Pancreas (tissue), 10 donors: ENCODE measurements around the gene CACNA1C. TPM values are rescaled to one million over a fixed set of nuclear protein-coding genes. Genes with fewer than 3 reads are reported as not detected.

Experiments used
- ATAC-seq, 4 donors: fragments of 200-7000 bp; cut with Tn5 transposase; one replicate each; pipeline versions ENCODE4 v1.8.0 to v1.9.1; 2020; ENCODE audit warnings: mild to moderate bottlenecking in 4 of 4, moderate library complexity in 4 of 4
- DNase-seq, 6 donors: peaks; one replicate each; pipeline ENCODE4 v3.0.0-alpha.2; 2020
- FAIRE-seq: peaks from 2 replicates; lab custom pipeline; 2012; peaks lifted over from hg19 to GRCh38; lab: Jason Lieb, UNC
- H3K27ac ChIP-seq, 4 donors: fragments of 200-600 bp; sonication (generic); 1 replicate in 3 of 4; 2 replicates in 1 of 4; pipeline versions ENCODE4 v1.5.0 to v1.8.0; 2020
- H3K27me3 ChIP-seq, 4 donors: fragments of 200-600 bp; one replicate each; pipeline ENCODE4 v1.8.0; 2021
- H3K36me3 ChIP-seq, 3 donors: fragments of 200-600 bp; sonication (generic) in 1 of 3; one replicate each; pipeline versions ENCODE4 v1.5.0 to v1.8.0; 2020 to 2021
- H3K4me1 ChIP-seq, 3 donors: fragments of 200-600 bp; one replicate each; pipeline ENCODE4 v1.8.0; 2021
- H3K4me3 ChIP-seq, 4 donors: fragments of 200-600 bp; sonication (generic) in 2 of 4; one replicate each; pipeline versions ENCODE4 v1.5.0 to v1.8.0; 2020 to 2021
- H3K9me3 ChIP-seq, 4 donors: fragments of 200-600 bp; one replicate each; pipeline ENCODE4 v1.8.0; 2021
- WGBS, 2 donors: extraction: QIAGEN DNeasy Blood & Tissue Kit; methylation state at CpG; one replicate each; pipeline ENCODE4 v1.1.7; 2013; 5-methylcytosine and 5-hydroxymethylcytosine counted together
- intact Hi-C, 3 donors: fragments of 100-400 bp; cut with DNase I; formaldehyde crosslinking; loops; one replicate each; pipeline versions ENCODE4 v1.11.1 to v1.14.2; 2022
- polyA plus RNA-seq, 2 donors: library from polyadenylated mRNA; stranded (reverse); fragments of 200-250 nt; gene quantifications; one replicate each; pipeline ENCODE4 v1.2.3, GENCODE V29; 2013
- total RNA-seq, 6 donors: library from RNA; stranded (reverse); fragmentation: NEBNext Ultra II Directional in 4 of 6; extraction: Animal tissue kit (Norgen Biotek cat#: 25700) in 4 of 6; gene quantifications; one replicate each; pipeline versions ENCODE4 v1.2.1 to v1.2.4, GENCODE V29; 2021 to 2023
- TF ChIP-seq, protein P1 (sequence below), 4 donors: fragments of 200-600 bp; sonication (generic) in 3 of 4; IDR thresholded peaks; one replicate each; pipeline versions ENCODE4 v1.5.0 to v1.8.0; 2021; ENCODE audit warnings: antibody characterized with exemption in 4 of 4
- donor health status: healthy with polysubstance abuse.
- donor health status: DM: no; HTN: no; CAD: no; lungs with moderate emphysema.
- donor health status: DM: no; HTN: no; CAD: no.
- donor health status: control.
- donor health status: control.
- donor health status: Bipolar disorder and iron deficiency.
- donor health status: DM: yes; HTN: yes; CAD: no.
- donor health status: DM: no; HTN: no; CAD: no.
- donor health status: DM: no; HTN: no; CAD: no.
- donor health status: DM: yes; HTN: yes; CAD: no.

Gene CACNA1C
- total and polyA plus RNA-seq, 8 donors, result 1.2 to 3.8 (median 2.3) TPM

DNA sequence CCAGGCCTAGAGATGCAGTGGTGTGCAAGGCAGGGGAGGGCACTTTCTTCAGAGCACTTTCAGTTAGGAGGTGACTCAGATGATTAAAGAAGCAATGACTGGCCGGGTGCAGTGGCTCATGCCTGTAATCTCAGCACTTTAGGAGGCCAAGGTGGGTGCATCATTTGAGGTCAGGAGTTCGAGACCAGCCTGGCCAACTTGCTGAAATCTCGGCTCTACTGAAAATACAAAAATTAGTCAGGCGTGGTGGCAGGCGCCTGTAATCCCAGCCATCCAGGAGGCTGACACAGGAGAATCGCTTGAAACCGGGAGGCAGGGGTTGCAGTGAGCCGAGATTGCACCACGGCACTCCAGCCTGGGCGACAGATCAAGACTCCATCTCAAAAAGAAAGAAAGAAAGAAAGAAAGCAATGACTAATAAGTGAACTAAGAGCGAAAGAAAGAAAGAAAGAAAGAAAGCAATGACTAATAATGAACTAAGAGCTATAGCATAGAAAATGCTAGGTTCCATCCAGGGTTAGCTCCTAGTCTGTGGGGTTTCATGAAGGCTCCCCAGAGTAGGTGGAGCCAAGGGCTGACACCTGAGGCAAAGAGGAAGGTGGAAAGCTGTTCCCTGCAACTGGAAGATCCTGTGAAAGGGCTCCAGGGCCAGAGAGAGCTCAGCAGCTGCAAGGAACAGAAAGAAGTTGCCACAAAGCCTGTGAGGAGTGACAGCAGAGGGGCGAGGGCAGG lies 334.5 kb downstream of the CACNA1C start:
- ATAC-seq (no peak), DNase-seq (no peak), FAIRE-seq (no peak)
- H3K27ac ChIP-seq, result no peak overlapping the region
- H3K4me1 ChIP-seq, result no peaks in the 10 kb centered on the region
- intact Hi-C loops, result no loop called here
- WGBS, 2 donors, result 64 to 76% methylated on average over 12 of the region's 12 CpGs
- TF ChIP-seq, protein P1, sequence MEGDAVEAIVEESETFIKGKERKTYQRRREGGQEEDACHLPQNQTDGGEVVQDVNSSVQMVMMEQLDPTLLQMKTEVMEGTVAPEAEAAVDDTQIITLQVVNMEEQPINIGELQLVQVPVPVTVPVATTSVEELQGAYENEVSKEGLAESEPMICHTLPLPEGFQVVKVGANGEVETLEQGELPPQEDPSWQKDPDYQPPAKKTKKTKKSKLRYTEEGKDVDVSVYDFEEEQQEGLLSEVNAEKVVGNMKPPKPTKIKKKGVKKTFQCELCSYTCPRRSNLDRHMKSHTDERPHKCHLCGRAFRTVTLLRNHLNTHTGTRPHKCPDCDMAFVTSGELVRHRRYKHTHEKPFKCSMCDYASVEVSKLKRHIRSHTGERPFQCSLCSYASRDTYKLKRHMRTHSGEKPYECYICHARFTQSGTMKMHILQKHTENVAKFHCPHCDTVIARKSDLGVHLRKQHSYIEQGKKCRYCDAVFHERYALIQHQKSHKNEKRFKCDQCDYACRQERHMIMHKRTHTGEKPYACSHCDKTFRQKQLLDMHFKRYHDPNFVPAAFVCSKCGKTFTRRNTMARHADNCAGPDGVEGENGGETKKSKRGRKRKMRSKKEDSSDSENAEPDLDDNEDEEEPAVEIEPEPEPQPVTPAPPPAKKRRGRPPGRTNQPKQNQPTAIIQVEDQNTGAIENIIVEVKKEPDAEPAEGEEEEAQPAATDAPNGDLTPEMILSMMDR (IDR thresholded peaks at IDR 0.05), result no peak
- H3K9me3 ChIP-seq, result no peaks in the 10 kb centered on the region
- H3K4me3 ChIP-seq, result no peak overlapping the region
- no peaks in the 10 kb centered on the region for H3K36me3 ChIP-seq
- no peaks in the 10 kb centered on the region for H3K27me3 ChIP-seq

DNA sequence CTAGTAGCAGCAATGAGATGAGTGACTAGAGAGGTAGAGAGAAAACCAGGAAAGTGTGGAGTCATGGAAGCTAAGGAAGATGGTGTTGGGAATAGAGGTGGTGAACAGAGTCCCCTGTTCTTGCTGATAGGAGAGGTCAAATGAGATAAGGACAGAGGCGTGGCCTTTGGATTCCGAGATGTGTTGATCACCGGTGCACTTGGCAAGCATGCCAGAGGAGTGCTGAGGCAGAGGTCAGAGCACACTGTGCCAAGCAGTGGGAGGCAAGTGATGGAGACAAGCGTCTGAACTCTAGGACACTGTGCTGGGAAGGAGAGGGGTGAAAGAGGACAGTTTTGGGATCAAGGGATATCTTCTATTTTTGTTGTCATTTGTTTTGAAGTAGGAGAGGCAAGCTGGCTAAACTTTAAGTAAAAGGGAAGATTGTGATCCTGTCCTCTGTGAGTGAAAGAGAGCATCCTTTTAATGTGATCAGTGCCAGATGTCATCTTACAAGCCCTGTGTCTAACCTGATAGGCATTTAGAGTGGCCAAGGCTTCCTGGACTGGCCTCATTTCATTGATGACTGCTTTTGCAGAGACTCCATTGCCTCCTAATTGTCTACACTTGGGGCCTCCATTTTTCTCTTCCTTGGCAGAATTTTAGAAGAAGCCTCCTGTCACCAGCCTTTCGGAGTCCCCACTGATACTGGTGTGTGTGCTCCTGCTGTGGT lies 336.4 kb downstream of the CACNA1C start:
- FAIRE-seq (no peak), ATAC-seq (no peak), DNase-seq (no peak)
- H3K4me3 ChIP-seq, result no peak overlapping the region
- WGBS, 2 donors, result 43 to 46% methylated on average over 5 of the region's 5 CpGs
- TF ChIP-seq, protein P1 (IDR thresholded peaks at IDR 0.05), result no peak
- H3K27ac ChIP-seq, result no peak overlapping the region
- H3K36me3 ChIP-seq, result no peaks in the 10 kb centered on the region
- intact Hi-C loops, result no loop called here
- no peaks in the 10 kb centered on the region for H3K27me3 ChIP-seq
- H3K4me1 ChIP-seq, result no peaks in the 10 kb centered on the region
- no peaks in the 10 kb centered on the region for H3K9me3 ChIP-seq

DNA sequence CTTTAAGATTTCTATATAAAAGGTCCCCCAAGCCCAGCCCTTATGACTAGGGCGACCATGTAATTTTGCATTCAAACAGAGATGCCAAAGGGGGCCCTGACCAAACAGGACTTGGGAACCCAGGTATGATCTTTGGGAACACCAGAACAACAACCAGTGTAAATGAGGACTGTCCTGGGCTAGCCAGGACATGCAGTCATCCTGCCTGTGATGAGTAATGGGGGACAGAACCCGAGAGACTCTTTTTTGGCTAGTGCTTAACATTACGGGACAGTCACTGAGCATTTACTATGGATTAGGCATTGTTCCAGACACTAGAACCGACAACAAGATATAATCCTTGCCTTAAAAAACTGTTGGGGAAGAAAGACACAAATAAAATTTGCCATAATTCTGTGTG lies 337.3 kb downstream of the CACNA1C start:
- H3K4me1 ChIP-seq, result no peaks in the 10 kb centered on the region
- FAIRE-seq, result no peak
- DNase-seq, result no peak
- no peak overlapping the region for H3K4me3 ChIP-seq
- H3K27me3 ChIP-seq, result no peaks in the 10 kb centered on the region
- H3K9me3 ChIP-seq, result no peaks in the 10 kb centered on the region
- no peak overlapping the region for H3K27ac ChIP-seq
- WGBS, 2 donors, result 32 to 42% methylated on average over 4 of the region's 4 CpGs
- H3K36me3 ChIP-seq, result no peaks in the 10 kb centered on the region
- intact Hi-C loops, result no loop called here
- TF ChIP-seq, protein P1 (IDR thresholded peaks at IDR 0.05), result no peak
- ATAC-seq, result no peak

DNA sequence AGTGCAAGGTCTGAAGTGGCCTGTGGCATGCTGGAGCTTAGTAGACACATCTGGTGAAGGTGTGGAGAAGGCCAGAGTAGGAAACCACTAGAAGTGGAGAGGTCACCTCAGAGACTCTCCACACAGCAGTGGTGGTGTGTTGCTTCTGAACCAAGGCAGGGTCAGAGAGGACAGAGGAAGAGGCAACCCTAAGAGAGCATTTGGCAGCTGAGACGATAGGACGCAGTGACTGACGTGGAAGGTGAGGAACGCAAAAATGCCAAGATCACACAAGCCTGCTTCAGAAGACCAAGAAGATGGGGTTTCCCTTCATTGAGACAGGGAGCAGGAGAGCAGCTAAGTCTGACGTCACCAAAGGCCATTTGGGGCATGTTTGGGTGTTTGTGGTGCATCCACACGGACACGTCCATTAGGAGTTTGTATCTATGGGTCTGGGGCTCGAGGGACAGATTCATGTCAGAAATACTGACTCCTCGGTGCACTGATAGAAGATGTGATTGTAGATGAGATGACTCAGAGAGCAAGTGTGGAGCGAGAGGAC lies 338.1 kb downstream of the CACNA1C start:
- DNase-seq (no peak), FAIRE-seq (no peak), ATAC-seq (no peak)
- Histone ChIP-seq H3K36me3 (no peaks in the 10 kb centered on the region), H3K4me1 (no peaks in the 10 kb centered on the region), H3K27ac (no peak overlapping the region), H3K27me3 (no peaks in the 10 kb centered on the region), H3K9me3 (no peaks in the 10 kb centered on the region), H3K4me3 (no peak overlapping the region)
- intact Hi-C loops, result no loop called here
- WGBS, 2 donors, result 69 to 74% methylated on average over 10 of the region's 10 CpGs
- TF ChIP-seq, protein P1 (IDR thresholded peaks at IDR 0.05), result no peak
